Breast epithelium (tissue), 4 donors: ENCODE results near the gene MST1R. TPM values are rescaled to one million over a fixed set of nuclear protein-coding genes. Genes with fewer than 3 reads are reported as not detected.
"Not testable (repeated sequence)": the region's sequence is repeated elsewhere in the genome, so short reads cannot be mapped to it uniquely, and the experiment has no call there.

Experiments
- DNase-seq, 2 donors: peaks; one replicate each; pipeline ENCODE4 v3.0.0-alpha.2; 2019; ENCODE audit warnings: low spot score in 2 of 2
- H3K27ac ChIP-seq, 2 donors: fragments of 200-600 bp; sonication (generic) in 1 of 2; one replicate each; pipeline ENCODE4 v1.5.1; 2016 to 2019; ENCODE audit warnings: mild to moderate bottlenecking in 1 of 2
- H3K27me3 ChIP-seq, 2 donors: fragments of 200-600 bp; sonication (generic) in 1 of 2; one replicate each; pipeline versions ENCODE4 v1.5.1 to v1.6.0; 2017 to 2019; ENCODE audit warnings: control low read depth in 1 of 2, mild to moderate bottlenecking in 1 of 2
- H3K36me3 ChIP-seq: fragments of 200-600 bp; one replicate; pipeline ENCODE4 v1.5.1; 2019
- H3K4me1 ChIP-seq, 2 donors: fragments of 200-600 bp; sonication (generic); one replicate each; pipeline ENCODE4 v1.5.1; 2016 to 2019; ENCODE audit warnings: control low read depth in 1 of 2
- H3K4me3 ChIP-seq, 3 donors: fragments of 200-600 bp; sonication (generic); 1 replicate in 2 of 3; 2 replicates in 1 of 3; pipeline ENCODE4 v1.5.1; 2016 to 2019; ENCODE audit warnings: mild to moderate bottlenecking in 3 of 3, moderate library complexity in 2 of 3
- H3K9me3 ChIP-seq, 2 donors: fragments of 200-600 bp; sonication (generic) in 1 of 2; one replicate each; pipeline ENCODE4 v1.5.1; 2016 to 2019; ENCODE audit warnings: control low read depth in 1 of 2
- POLR2A ChIP-seq: fragments of 450-650 bp; IDR thresholded peaks from one replicate; pipeline ENCODE4 v1.6.1; 2016; ENCODE audit warnings: antibody characterized with exemption, mild to moderate bottlenecking, moderate library complexity
- POLR2AphosphoS5 ChIP-seq, 3 donors: sonication (generic); formaldehyde crosslinking; IDR thresholded peaks; one replicate each; pipeline ENCODE4 v1.6.1; 2017; ENCODE audit warnings: antibody characterized with exemption in 3 of 3
- intact Hi-C: fragments of 100-400 bp; cut with DNase I; formaldehyde crosslinking; loops from one replicate; pipeline ENCODE4 v1.15.1; 2023; ENCODE audit warnings: low total_unique reads
- total RNA-seq, 3 donors: library from RNA; depleted of rRNA; stranded (reverse); fragments of >200 nt; gene quantifications; one replicate each; pipeline ENCODE4 v1.1.0, GENCODE V29; 2016
- TF ChIP-seq, protein P1 (sequence below), 3 donors: fragments of 450-650 bp; IDR thresholded peaks; one replicate each; pipeline ENCODE4 v1.5.1; 2016 to 2017; ENCODE audit warnings: antibody characterized with exemption in 3 of 3, mild to moderate bottlenecking in 3 of 3, moderate library complexity in 3 of 3

Gene MST1R
- total RNA-seq, 3 donors from 2014 or later = 0.16 to 11.9 (median 7.5) TPM

DNA sequence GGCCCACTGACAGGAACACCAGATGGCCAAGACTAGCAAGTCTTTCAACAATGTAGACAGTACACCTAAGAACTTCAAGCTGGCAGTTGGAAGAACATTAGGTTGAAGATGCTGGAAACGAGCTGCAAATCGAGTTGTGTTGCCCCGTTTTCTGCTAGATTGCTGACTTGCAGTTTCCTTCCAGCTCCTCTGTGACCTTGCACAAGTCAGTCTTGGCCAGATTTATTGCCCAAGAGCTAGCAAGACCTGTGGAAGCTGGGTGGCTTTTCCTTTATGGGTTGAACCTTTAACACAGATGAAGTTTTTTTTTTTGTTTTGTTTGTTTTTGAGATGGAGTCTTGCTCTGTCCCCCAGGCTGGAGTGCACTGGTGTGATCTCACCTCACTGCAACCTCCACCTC, 33.4 kb upstream of the MST1R start:
- TF ChIP-seq, protein P1, sequence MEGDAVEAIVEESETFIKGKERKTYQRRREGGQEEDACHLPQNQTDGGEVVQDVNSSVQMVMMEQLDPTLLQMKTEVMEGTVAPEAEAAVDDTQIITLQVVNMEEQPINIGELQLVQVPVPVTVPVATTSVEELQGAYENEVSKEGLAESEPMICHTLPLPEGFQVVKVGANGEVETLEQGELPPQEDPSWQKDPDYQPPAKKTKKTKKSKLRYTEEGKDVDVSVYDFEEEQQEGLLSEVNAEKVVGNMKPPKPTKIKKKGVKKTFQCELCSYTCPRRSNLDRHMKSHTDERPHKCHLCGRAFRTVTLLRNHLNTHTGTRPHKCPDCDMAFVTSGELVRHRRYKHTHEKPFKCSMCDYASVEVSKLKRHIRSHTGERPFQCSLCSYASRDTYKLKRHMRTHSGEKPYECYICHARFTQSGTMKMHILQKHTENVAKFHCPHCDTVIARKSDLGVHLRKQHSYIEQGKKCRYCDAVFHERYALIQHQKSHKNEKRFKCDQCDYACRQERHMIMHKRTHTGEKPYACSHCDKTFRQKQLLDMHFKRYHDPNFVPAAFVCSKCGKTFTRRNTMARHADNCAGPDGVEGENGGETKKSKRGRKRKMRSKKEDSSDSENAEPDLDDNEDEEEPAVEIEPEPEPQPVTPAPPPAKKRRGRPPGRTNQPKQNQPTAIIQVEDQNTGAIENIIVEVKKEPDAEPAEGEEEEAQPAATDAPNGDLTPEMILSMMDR (IDR thresholded peaks at IDR 0.05) = no peak
- TF ChIP-seq POLR2A = no peak
- TF ChIP-seq POLR2AphosphoS5 (IDR thresholded peaks at IDR 0.05) = no peak
- no peak for DNase-seq
- intact Hi-C loops = no loop called here
- Histone ChIP-seq H3K27ac (no peak overlapping the region), H3K4me1 (peaks cover 4% of the 10 kb centered on the region in 2 donors), H3K27me3 (no peaks in the 10 kb centered on the region), H3K9me3 (no peaks in the 10 kb centered on the region), H3K36me3 (no peaks in the 10 kb centered on the region), H3K4me3 (no peak overlapping the region)

DNA sequence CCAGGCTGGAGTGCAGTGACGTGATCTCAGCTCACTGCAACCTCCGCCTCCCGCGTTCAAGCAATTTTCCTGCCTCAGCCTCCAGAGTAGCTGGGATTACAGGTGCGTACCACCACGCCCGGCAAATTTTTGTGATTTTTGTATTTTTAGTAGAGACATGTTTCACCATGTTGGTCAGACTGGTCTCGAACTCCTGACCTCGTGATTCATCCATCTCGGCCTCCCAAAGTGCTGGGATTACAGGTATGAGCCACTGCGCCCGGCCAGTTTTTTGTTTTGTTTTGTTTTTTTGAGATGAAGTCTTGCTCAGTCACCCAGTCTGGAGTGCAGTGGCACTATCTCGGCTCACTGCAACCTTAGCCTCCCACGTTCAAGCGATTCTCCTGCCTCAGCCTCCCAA, 28.6 kb upstream of the MST1R start:
- H3K27me3 ChIP-seq, H3K36me3 ChIP-seq, DNase-seq, H3K4me3 ChIP-seq, H3K4me1 ChIP-seq, H3K27ac ChIP-seq, H3K9me3 ChIP-seq: not testable (repeated sequence)
- intact Hi-C loops = loop anchor here (5.0 kb wide), 1 partner anchor 590 kb away; the partner anchor contains the start of gene USP4

DNA sequence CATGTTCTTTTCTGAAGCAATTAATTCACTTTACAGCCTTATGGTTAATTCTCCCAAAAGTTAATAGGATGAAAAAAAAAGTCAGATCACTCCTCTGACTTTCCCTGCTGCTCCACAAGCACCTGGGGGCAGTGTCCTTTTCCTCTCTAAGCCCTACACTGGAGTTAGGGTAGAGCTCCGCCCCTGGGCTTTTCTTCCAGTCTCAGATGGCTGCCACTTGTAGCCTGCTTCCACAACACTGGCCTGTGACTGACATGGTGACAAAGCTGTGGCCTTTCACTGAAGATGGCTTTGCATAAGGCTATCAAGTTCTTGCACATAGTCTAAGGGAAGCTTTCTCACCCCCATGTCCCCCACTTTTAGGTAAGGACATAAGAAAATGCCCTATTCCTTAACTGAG, 27.2 kb upstream of the MST1R start:
- H3K9me3 ChIP-seq = no peaks in the 10 kb centered on the region
- peaks cover 0 to 6% of the 10 kb centered on the region in 2 donors for H3K4me1 ChIP-seq
- H3K4me3 ChIP-seq = no peak overlapping the region
- no peak for TF ChIP-seq POLR2AphosphoS5 (IDR thresholded peaks at IDR 0.05)
- TF ChIP-seq, protein P1 (IDR thresholded peaks at IDR 0.05) = no peak
- no peak for TF ChIP-seq POLR2A
- H3K27ac ChIP-seq = peak overlapping the region in 1 of 2 donors; percentile 28
- DNase-seq = no peak
- intact Hi-C loops = loop anchor here (5.0 kb wide), 1 partner anchor 589 kb away; the partner anchor contains the start of gene USP4
- no peaks in the 10 kb centered on the region for H3K36me3 ChIP-seq
- H3K27me3 ChIP-seq = no peaks in the 10 kb centered on the region

DNA sequence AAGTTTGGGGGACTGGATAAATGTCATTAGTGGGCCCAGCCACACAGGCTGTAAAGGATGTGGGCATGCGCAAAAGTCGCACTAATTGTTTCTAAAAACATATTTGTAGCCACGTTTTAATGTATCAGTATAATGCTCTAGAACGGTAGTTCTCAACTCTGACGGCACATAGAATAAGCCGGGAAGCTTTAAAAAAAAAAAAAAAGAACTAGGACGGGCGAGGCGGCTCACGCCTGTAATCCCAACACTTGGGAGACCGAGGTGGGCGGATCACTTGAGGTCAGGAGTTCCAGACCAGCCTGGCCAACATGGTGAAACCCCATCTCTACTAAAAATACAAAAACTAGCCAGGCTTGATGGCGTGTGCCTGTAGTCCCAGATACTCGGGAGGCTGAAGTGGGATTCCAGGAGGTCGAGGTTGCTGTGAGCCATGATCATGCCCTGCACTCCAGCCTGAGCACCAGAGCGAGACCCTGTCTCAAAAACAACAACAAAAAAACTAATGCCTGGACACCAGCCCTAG, 26.6 kb upstream of the MST1R start:
- H3K4me1 ChIP-seq = peaks cover 0 to 6% of the 10 kb centered on the region in 2 donors
- H3K4me3 ChIP-seq = peak overlapping the region; percentile 64 to 86 (median 72)
- TF ChIP-seq POLR2AphosphoS5 (IDR thresholded peaks at IDR 0.05) (peak in 1 of 3 donors; percentile 2), POLR2A (no peak)
- TF ChIP-seq, protein P1 (IDR thresholded peaks at IDR 0.05) = no peak
- peak overlapping the region; percentile 77 to 87 for H3K27ac ChIP-seq
- H3K36me3 ChIP-seq = no peaks in the 10 kb centered on the region
- DNase-seq = no peak
- no peaks in the 10 kb centered on the region for H3K27me3 ChIP-seq
- intact Hi-C loops = loop anchor here (5.0 kb wide), 1 partner anchor 588 kb away; the partner anchor contains the start of gene USP4
- H3K9me3 ChIP-seq = no peaks in the 10 kb centered on the region

DNA sequence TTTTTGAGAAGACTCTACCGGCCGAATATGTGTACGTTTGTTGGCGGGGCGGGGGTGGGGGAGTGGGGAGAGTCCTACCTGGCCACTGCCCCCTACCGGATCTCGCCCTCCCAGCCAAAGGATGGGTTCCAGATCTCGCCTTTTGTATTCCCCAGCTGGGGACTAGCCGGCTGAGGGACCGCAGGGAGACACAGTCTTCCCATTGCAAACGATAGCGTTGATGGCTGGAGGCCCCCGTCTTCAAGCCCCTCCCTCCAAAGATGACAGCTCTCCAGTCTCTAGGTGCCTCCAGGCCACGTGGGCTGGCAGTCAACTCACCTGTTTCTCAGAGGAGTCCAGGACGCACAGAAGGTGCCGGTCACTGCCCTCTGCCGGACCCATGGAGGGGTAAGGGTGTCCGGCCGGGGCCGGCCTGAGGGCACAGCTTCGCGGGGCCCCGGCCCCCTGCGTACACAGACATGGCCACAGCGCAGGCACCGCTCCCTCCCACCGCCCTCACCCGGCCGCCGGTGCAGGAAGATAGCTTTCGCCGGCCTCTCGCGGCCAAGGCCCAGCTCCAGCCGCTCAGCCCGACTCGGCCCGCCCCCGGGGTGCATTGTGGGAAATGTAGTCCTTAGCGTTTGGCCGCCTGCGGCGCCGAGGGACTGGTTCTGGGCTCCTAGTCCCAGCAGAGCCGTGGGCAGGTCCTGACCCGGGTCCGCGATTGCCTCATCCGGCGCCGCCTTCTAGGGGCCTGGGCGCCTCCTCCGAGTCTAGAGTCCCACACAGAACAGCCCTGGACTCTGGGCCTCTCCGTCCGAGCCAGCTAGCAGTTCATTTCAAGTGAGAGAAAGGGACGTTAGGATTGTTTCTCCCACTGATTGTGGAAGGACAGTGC, 25.9 kb upstream of the MST1R start, which contains the start of gene MON1A:
Gene MON1A, minus strand, starts transcription at position 521 of the 877 bp plus-strand sequence. CDS start 16,465 bp downstream, outside the sequence.
- intact Hi-C loops = loop anchor here (5.0 kb wide), 1 partner anchor 587 kb away; the partner anchor contains the start of gene USP4
- TF ChIP-seq, protein P1 (IDR thresholded peaks at IDR 0.05) = peak in 2 of 3 donors; percentile 21 to 24
- TF ChIP-seq POLR2A = peak; percentile 48
- TF ChIP-seq POLR2AphosphoS5 (IDR thresholded peaks at IDR 0.05) = peak in 2 of 3 donors; percentile 56 to 62
- no peaks in the 10 kb centered on the region for H3K9me3 ChIP-seq

More for the DNA sequence above, 25.9 kb upstream of the MST1R start, which contains the start of gene MON1A:
- Histone ChIP-seq H3K27me3 (no peaks in the 10 kb centered on the region), H3K4me1 (peaks cover 0 to 6% of the 10 kb centered on the region in 2 donors), H3K36me3 (no peaks in the 10 kb centered on the region), H3K27ac (peak within 1 kb of the TSS; percentile 77 to 87), H3K4me3 (peak within 1 kb of the TSS; percentile 64 to 86 (median 72))
- peak; percentile 90 to 94 for DNase-seq
